ENCODE data around the gene SPRR3.

SPRR3 gene

DNA sequence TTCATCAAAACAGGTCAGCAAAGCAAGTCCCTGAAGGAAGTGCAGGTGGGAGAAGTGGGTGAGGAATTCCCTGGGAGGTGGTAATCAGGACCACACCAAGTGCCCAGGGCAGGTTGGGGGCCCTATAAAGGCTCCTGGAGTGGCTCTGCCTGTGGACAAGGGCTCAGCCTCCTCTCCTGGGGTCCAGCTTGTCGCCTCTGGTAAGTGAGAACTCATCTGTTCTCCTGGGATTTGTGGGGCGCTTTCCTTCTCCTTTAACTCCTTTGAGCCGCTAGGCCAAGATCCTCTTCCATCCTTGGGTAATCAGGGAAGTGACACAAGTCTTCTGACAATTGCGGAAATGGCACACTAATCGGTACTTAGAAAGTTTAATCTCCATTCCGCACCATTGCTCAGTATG lies 31.1 kb upstream of the SPRR3 start, which contains the start of gene SPRR4:
TSS of gene SPRR4 (plus strand) at position 154 of the 400 bp plus-strand sequence. CDS start 1,243 bp downstream, outside the sequence.
- no peak within 1 kb of the TSS for H3K4me3 Mint-ChIP-seq
- H3K4me1 Mint-ChIP-seq (ENCODE audit: low read depth) = no peaks in the 10 kb centered on the region
- no peaks in the 10 kb centered on the region for H3K36me3 Mint-ChIP-seq (ENCODE audit: low read depth)
- no peaks in the 10 kb centered on the region for H3K9me3 Mint-ChIP-seq
- intact Hi-C loops (cut with micrococcal nuclease) = no loop called here
- H3K27me3 Mint-ChIP-seq = peaks cover 4% of the 10 kb centered on the region
- no peak within 1 kb of the TSS for H3K27ac Mint-ChIP-seq

DNA sequence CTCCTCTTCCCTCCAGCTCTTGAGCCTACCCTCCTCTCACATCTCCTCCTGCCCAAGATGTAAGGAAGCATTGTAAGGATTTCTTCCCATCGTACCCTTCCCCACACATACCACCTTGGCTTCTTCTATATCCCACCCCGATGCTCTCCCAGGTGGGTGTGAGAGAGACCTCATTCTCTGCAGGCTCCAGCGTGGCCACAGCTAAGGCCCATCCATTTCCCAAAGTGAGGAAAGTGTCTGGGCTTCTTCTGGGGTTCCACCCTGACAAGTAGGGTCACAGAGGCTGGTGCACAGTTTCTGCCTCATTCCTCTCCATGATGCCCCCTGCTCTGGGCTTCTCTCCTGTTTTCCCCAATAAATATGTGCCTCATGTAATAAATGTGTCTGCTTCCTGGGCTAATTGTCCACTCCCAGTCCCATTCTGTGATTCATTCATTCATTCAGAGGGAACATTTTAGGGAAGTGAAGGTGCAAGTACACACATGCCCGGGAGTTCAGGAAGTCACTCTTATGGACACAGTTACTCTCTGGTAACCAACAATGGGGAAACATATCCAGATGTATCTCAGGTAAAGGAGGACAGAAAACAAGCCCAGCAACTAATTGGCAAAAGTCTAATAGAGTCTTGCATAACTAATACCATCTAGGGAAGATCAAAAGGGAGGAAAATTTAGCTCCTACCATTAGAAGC lies 29.2 kb upstream of the SPRR3 start:
- Mint-ChIP-seq H3K36me3 (ENCODE audit: low read depth) (no peaks in the 10 kb centered on the region), H3K4me3 (no peak overlapping the region), H3K9me3 (no peaks in the 10 kb centered on the region), H3K27me3 (peaks cover 3% of the 10 kb centered on the region), H3K27ac (no peak overlapping the region), H3K4me1 (ENCODE audit: low read depth) (no peaks in the 10 kb centered on the region)
- intact Hi-C loops (cut with micrococcal nuclease) = no loop called here

DNA sequence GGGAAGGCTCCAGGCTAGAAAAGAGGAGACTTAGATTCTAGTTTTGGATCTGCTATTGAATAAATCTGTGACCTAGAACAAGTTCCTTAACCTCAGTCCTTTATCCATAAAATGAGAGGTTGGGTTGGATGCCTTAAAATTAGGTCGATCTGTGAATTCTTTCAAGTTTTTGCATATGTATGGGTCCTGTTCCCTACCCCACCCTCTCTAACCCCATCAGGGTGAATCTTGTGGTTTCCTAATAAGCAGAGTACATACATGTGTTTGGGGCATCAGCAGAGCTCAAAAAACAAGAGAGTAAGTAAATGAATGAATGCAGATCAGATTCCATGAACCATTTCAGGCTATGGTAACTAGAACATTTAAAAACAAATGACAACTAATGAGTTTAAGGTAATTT lies 24.9 kb upstream of the SPRR3 start:
- intact Hi-C loops (cut with micrococcal nuclease) = no loop called here
- Mint-ChIP-seq H3K27me3 (peaks cover 3% of the 10 kb centered on the region), H3K4me1 (ENCODE audit: low read depth) (no peaks in the 10 kb centered on the region), H3K27ac (no peak overlapping the region), H3K4me3 (no peak overlapping the region), H3K9me3 (no peaks in the 10 kb centered on the region), H3K36me3 (ENCODE audit: low read depth) (no peaks in the 10 kb centered on the region)

DNA sequence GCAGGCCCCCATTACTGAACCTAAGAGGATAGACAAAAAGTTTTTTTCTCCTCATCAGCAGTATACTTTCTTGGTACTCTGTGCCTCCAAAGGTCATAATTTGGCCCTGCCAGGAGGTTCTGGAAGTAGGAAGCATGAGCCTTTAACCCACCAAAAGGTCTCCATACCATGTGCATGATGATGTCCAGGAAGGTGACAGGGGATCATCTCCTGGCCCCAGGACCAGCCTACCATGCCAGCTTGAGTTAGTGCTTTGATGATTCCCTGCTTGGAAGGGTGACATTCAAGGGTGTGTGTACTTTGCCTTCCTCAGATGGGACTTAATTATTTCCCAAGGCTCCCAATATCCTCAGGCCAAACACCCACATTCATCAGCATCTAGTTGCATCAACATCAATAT lies 23.9 kb upstream of the SPRR3 start:
- Mint-ChIP-seq H3K36me3 (ENCODE audit: low read depth) (no peaks in the 10 kb centered on the region), H3K4me3 (no peak overlapping the region), H3K9me3 (no peaks in the 10 kb centered on the region), H3K27me3 (peaks cover 3% of the 10 kb centered on the region), H3K27ac (no peak overlapping the region), H3K4me1 (ENCODE audit: low read depth) (no peaks in the 10 kb centered on the region)
- intact Hi-C loops (cut with micrococcal nuclease) = no loop called here

DNA sequence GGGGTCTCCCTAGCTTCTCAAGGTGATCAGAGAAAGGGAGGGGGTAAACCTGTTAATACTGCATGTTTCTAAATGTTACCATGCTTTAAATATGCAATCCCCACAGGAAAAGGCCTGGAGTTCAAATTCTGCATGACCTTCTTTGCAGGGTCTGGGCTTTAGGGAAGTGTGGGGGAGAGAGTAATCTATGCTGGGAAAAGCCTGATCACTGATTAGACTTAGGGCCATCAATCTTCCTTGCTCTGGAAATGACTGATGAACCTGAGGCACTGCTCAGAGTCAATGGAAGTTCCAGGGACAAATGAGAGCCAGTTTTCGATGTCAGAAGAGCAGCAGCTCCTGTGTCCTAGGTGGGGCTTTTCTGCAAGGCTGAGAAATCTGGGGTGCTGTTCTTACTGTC lies 20.9 kb upstream of the SPRR3 start:
- Mint-ChIP-seq H3K4me3 (no peak overlapping the region), H3K36me3 (ENCODE audit: low read depth) (no peaks in the 10 kb centered on the region), H3K27me3 (peaks cover 4% of the 10 kb centered on the region), H3K27ac (no peak overlapping the region), H3K9me3 (no peaks in the 10 kb centered on the region), H3K4me1 (ENCODE audit: low read depth) (no peaks in the 10 kb centered on the region)
- intact Hi-C loops (cut with micrococcal nuclease) = no loop called here

DNA sequence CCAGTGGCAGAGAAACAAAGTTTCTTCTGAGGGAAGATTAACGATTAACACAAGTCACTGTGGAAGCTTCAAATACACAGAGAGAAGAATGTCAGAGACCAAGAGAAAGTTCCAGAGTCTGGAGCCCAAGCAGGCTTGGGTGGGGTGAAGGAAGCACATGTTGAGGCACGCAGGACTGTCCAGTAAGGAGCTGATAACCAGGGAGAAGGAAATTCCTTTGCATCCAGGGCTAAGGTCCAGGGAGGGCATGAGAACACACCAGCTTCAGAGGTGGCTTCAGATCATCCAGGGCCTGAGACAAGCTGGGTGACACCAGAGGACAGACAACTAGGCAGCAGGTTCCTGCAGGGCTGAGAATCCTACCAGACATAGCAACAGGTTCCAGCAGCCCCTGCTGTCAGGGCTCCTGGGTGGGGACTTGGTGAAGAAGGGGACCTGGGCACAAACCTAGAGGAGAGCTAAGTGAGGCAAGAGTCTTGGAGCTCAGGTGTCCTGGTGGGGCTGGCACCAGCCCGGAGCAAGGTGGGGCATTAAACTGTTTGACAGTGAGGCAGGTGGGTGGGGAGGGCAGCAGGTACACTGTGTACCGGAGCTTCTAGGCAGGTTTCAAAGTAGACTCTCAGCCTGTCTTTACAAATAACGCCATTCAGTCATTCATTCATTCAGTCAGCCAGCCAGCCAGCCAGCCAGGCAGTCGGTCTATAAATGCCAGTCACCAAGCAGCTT lies 20.2 kb upstream of the SPRR3 start:
- Mint-ChIP-seq H3K4me1 (ENCODE audit: low read depth) (no peaks in the 10 kb centered on the region), H3K4me3 (no peak overlapping the region), H3K27ac (no peak overlapping the region), H3K36me3 (ENCODE audit: low read depth) (no peaks in the 10 kb centered on the region), H3K27me3 (peaks cover 2% of the 10 kb centered on the region), H3K9me3 (no peaks in the 10 kb centered on the region)
- intact Hi-C loops (cut with micrococcal nuclease) = no loop called here

DNA sequence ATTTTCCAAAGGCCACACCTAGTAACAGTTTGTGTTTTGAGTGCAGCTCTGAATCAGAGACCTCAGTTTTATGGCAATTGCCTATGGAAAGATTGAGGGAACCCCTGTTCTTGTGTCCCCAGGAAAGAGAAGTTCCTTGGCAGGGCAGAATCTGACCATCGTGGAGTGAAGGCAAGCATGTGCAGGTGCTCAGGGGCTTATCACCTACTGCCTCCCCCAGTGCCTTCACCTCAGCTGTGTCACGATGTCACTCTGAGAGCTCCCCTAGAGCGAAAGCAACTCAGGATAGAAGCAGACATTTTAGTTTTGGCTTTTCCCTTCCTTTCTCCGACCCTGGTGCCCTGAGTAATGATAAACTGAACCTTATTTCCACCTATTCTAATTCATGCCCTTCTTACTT lies 19.5 kb upstream of the SPRR3 start:
- no peaks in the 10 kb centered on the region for H3K36me3 Mint-ChIP-seq (ENCODE audit: low read depth)
- intact Hi-C loops (cut with micrococcal nuclease) = no loop called here
- H3K27me3 Mint-ChIP-seq = peaks cover 4% of the 10 kb centered on the region
- no peak overlapping the region for H3K27ac Mint-ChIP-seq
- no peak overlapping the region for H3K4me3 Mint-ChIP-seq
- no peaks in the 10 kb centered on the region for H3K4me1 Mint-ChIP-seq (ENCODE audit: low read depth)
- H3K9me3 Mint-ChIP-seq = no peaks in the 10 kb centered on the region

DNA sequence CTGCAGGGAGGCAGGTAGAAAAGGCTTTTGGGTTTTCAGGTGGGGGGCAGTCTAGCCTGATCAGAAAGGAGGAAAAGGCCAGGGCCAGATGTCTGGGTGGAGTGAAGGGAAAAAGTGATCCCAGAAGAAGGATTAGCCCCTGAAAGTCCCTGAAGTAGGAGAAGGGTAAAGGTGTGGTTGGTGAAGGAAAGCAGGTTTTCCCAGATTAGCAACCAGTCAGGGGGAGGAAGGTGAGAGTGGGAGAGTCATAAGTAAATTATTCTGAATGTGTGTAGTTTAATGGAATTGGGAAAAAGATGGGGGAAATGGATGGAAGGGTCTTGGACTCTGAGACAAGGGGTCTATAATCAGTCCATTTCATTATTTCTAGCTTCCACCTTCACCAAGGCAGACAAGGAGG lies 18.3 kb upstream of the SPRR3 start:
- intact Hi-C loops (cut with micrococcal nuclease) = no loop called here
- Mint-ChIP-seq H3K36me3 (ENCODE audit: low read depth) (no peaks in the 10 kb centered on the region), H3K4me1 (ENCODE audit: low read depth) (no peaks in the 10 kb centered on the region), H3K27ac (no peak overlapping the region), H3K4me3 (no peak overlapping the region), H3K27me3 (peaks cover 4% of the 10 kb centered on the region), H3K9me3 (no peaks in the 10 kb centered on the region)

DNA sequence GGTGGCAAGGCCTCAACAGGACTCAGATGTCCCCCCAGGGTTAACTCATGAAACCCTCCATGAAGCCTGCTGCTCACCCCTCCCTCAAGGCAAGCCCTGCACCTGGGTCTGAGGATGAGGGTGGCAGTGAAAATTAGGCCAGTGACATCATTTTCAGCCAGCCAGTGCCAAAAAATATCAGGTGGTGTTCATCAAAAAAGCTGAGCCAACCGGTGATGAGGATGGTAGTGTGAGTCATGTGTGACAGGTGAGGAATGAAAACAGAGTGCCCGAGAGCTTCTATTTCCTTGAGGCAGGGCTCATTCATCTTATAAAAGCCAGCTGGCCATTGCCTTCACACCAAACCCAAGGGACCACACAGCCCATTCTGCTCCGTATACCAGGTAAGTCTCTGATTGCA lies 17.8 kb upstream of the SPRR3 start, which contains the start of gene SPRR1A:
TSS of gene SPRR1A (plus strand) at position 339 of the 400 bp plus-strand sequence. CDS start 1,150 bp downstream, outside the sequence.
- intact Hi-C loops (cut with micrococcal nuclease) = no loop called here
- H3K27ac Mint-ChIP-seq = no peak within 1 kb of the TSS
- peaks cover 6% of the 10 kb centered on the region for H3K27me3 Mint-ChIP-seq
- no peaks in the 10 kb centered on the region for H3K9me3 Mint-ChIP-seq
- H3K4me1 Mint-ChIP-seq (ENCODE audit: low read depth) = no peaks in the 10 kb centered on the region
- H3K4me3 Mint-ChIP-seq = no peak within 1 kb of the TSS
- H3K36me3 Mint-ChIP-seq (ENCODE audit: low read depth) = no peaks in the 10 kb centered on the region

DNA sequence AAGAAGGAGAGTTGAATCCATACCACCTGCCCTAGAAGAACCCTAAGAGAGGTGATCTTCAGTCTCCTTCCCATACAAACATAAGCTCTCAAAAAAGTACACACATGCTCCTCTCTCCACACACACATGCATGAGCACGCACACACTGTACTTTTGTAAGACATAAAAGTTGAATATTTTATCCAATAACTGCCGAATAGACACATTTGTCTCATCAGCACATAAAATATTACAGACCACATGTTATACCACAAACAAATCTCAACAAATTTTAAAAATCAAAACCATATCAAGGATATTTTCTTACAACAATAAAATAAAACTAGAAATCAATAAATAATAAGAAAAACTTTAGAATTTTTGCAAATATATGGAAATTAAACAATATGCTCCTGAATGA lies 15.0 kb upstream of the SPRR3 start:
- Mint-ChIP-seq H3K9me3 (no peaks in the 10 kb centered on the region), H3K36me3 (ENCODE audit: low read depth) (no peaks in the 10 kb centered on the region), H3K27ac (no peak overlapping the region), H3K27me3 (peaks cover 7% of the 10 kb centered on the region), H3K4me1 (ENCODE audit: low read depth) (no peaks in the 10 kb centered on the region), H3K4me3 (no peak overlapping the region)
- intact Hi-C loops (cut with micrococcal nuclease) = no loop called here

DNA sequence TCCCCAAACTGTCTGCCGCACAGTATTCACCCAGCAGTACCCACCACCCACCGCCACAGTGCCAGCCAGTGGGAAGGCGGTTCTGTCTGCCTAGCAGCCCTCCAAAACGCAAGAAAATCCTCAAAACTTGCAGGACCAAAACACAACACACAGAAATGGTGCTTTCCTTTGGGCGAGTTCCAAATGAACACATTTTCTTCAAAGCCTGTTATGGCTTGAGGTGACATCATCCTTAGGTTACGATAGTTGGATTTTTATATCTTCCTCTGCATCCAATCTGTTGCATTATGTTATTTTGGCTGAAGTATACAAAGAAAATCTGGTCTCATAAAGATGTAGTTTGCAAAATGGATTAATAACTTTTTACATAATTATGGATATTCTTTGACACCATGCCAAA lies 8.4 kb upstream of the SPRR3 start:
- no peaks in the 10 kb centered on the region for H3K4me1 Mint-ChIP-seq (ENCODE audit: low read depth)

DNA sequence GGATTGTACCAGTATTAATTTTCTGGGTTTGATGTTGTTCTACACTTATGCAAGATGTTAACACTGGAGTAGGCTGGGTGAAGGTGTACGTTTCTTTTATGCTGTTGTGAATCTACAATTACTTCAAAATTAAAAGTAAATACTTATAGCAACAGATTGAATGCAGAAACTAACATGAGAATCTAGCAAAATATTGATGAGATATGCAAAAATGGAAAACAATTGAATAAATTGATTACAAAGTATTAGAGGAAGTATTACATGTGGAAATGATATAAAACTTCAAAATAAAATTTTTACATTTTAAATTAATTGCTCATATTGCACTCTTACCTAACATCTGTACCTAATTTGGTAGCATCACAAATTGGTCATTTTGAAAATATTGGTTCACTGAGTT lies 5.7 kb upstream of the SPRR3 start:
- H3K9me3 Mint-ChIP-seq = no peaks in the 10 kb centered on the region
- peaks cover 3% of the 10 kb centered on the region for H3K27me3 Mint-ChIP-seq
- no peak overlapping the region for H3K27ac Mint-ChIP-seq
- H3K4me1 Mint-ChIP-seq (ENCODE audit: low read depth) = no peaks in the 10 kb centered on the region
- no peaks in the 10 kb centered on the region for H3K36me3 Mint-ChIP-seq (ENCODE audit: low read depth)
- intact Hi-C loops (cut with micrococcal nuclease) = no loop called here
- no peak overlapping the region for H3K4me3 Mint-ChIP-seq

More for the DNA sequence above, 8.4 kb upstream of the SPRR3 start:
- Mint-ChIP-seq H3K36me3 (ENCODE audit: low read depth) (no peaks in the 10 kb centered on the region), H3K27ac (no peak overlapping the region), H3K27me3 (peaks cover 6% of the 10 kb centered on the region), H3K9me3 (no peaks in the 10 kb centered on the region), H3K4me3 (no peak overlapping the region)
- intact Hi-C loops (cut with micrococcal nuclease) = no loop called here

DNA sequence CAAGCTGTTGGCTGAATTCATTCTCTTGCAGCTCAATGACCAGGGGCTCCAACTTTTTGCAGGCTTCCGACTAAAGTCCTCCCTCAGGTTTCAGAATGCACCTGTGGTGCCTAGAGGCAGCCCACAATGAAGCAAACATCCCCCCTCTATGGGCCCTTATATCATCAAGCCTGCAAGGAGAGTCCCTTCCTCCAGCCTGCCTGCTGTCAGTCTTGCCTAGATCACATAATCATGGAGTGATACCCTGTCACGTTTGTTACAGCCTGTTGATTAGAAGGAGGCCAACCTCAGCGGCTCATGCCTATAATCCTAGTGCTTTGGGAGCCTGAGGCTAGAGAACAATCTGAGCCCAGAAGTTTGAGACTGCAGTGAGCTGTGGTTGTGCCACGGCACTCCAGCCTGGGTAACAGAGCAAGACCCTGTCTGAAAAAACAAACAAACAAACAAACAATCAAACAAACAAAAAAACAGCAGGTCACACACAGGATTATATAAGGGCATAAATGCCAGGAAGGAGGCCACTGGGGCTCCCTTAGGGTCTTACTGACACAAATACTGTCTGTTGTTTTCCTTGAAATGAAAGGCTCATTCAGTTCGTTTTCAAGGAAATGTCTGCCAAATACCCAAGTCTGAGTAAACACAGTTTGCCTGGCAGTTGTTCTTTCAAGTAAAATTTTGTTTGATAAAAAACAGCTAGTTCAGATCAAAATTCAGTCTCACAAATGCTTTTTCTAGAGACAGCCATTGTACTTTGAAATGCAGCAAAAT lies 4.7 kb upstream of the SPRR3 start:
- Mint-ChIP-seq H3K27ac (no peak overlapping the region), H3K9me3 (no peaks in the 10 kb centered on the region), H3K36me3 (ENCODE audit: low read depth) (no peaks in the 10 kb centered on the region), H3K27me3 (peaks cover 3% of the 10 kb centered on the region), H3K4me3 (no peak overlapping the region), H3K4me1 (ENCODE audit: low read depth) (no peaks in the 10 kb centered on the region)
- intact Hi-C loops (cut with micrococcal nuclease) = no loop called here

DNA sequence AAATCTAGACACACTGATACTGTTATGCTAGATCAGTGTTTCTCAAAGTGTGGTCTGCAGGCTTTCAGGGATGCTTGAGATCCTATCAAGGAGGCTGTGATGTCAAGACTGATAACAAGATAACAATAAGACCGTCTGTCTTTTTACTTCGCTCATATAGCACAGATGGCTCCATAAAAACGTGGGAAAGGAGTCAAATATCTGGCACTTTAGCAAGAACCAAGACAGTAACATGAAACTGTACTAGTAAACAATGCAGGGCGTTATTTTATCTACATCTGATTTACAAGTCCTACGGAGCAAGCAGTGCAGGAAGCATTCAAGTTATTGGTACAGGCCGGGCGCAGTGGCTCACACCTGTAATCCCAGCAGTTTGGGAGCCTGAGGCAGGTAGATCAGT lies 3.6 kb upstream of the SPRR3 start:
- intact Hi-C loops (cut with micrococcal nuclease) = no loop called here

More for the DNA sequence above, 3.6 kb upstream of the SPRR3 start:
- no peak overlapping the region for H3K4me3 Mint-ChIP-seq
- H3K27ac Mint-ChIP-seq = no peak overlapping the region
- no peaks in the 10 kb centered on the region for H3K36me3 Mint-ChIP-seq (ENCODE audit: low read depth)
- H3K4me1 Mint-ChIP-seq (ENCODE audit: low read depth) = no peaks in the 10 kb centered on the region
- peaks cover 3% of the 10 kb centered on the region for H3K27me3 Mint-ChIP-seq
- H3K9me3 Mint-ChIP-seq = no peaks in the 10 kb centered on the region

Measured in dendritic cell treated with granulocyte-macrophage colony-stimulating factor and Interleukin-4, amounts not matched to agents 40 ng/mL and 50 ng/mL, for 4 days (primary cell).